H1 (cell line): ENCODE data around the gene RNASE7. TPM values are rescaled to one million over a fixed set of nuclear protein-coding genes. Genes with fewer than 3 reads are reported as not detected.
A peak's percentile ranks its signal among the peaks of the same experiment; 100 is the strongest.

ENCODE experiments used
- CTCF ChIA-PET: fragments of 300-600 bp; sonication (Branson Sonifier 250); formaldehyde crosslinking; loops from one replicate; lab custom pipeline; 2021; ENCODE audit not compliant: partially characterized antibody; lab: Charles Lee
- POLR2A ChIA-PET: fragments of 300-600 bp; sonication (Branson Sonifier 250); formaldehyde crosslinking; loops from one replicate; lab custom pipeline; 2021; ENCODE audit warnings: inconsistent platforms; ENCODE audit not compliant: partially characterized antibody; lab: Charles Lee
- DNase-seq, 2 experiments: peaks; one replicate each; pipeline versions ENCODE4 v3.0.0 to v3.0.0-alpha.2; 2010 to 2022; ENCODE audit warnings: low spot score in 2 of 2, low read depth in 1 of 2, mixed read lengths in 1 of 2
- FAIRE-seq: peaks from 2 replicates; lab custom pipeline; 2011; peaks lifted over from hg19 to GRCh38; lab: Jason Lieb, UNC
- H2AFZ ChIP-seq: 2 replicates; pipeline ENCODE4 v1.8.1; 2012; ENCODE audit warnings: low read length, inconsistent platforms
- H2AK5ac ChIP-seq: 2 replicates; pipeline ENCODE4 v1.6.1; 2013; ENCODE audit warnings: low read depth, low read length
- H2BK120ac ChIP-seq: replicated peaks from 2 replicates; pipeline ENCODE3; 2013; ENCODE audit warnings: low read depth, low read length, inconsistent platforms
- H2BK12ac ChIP-seq: 2 replicates; pipeline ENCODE4 v1.6.1; 2013; ENCODE audit warnings: low read depth, low read length
- H2BK15ac ChIP-seq: 2 replicates; pipeline ENCODE4 v1.6.1; 2013; ENCODE audit warnings: low read length
- H2BK20ac ChIP-seq: 2 replicates; pipeline ENCODE4 v1.6.1; 2013; ENCODE audit warnings: low read length
- H2BK5ac ChIP-seq: 2 replicates; pipeline ENCODE4 v1.6.1; 2013; ENCODE audit warnings: low read depth, low read length
- H3K14ac ChIP-seq: 2 replicates; pipeline ENCODE4 v1.6.1; 2013; ENCODE audit warnings: inconsistent platforms; ENCODE audit not compliant: insufficient read length
- H3K18ac ChIP-seq: 2 replicates; pipeline ENCODE4 v1.6.1; 2013; ENCODE audit warnings: low read length; ENCODE audit errors: extremely low read depth
- H3K23ac ChIP-seq: 2 replicates; pipeline ENCODE4 v1.6.1; 2013; ENCODE audit warnings: inconsistent platforms; ENCODE audit not compliant: insufficient read length
- H3K23me2 ChIP-seq: 2 replicates; pipeline ENCODE4 v1.6.1; 2013; ENCODE audit warnings: low read depth, low read length
- H3K27ac ChIP-seq: 2 replicates; pipeline ENCODE4 v1.6.1; 2011; ENCODE audit warnings: low read depth, low read length, inconsistent platforms
- H3K27me3 ChIP-seq, 4 experiments: replicated peaks in 1 of 4; 1 replicate in 1 of 4; 2 replicates in 3 of 4; pipeline versions ENCODE4 v1.6.1 to v1.8.1; 2011 to 2013; ENCODE audit warnings: low read length in 3 of 4, mild to moderate bottlenecking in 3 of 4, inconsistent platforms in 2 of 4, mixed read lengths in 2 of 4, moderate library complexity in 1 of 4; ENCODE audit not compliant: control insufficient read depth in 3 of 4, insufficient read depth in 3 of 4; ENCODE audit errors: extremely low read depth in 1 of 4
- H3K36me3 ChIP-seq, 4 experiments: 2 replicates each; pipeline versions ENCODE4 v1.6.1 to v1.8.1; 2011 to 2013; ENCODE audit warnings: mild to moderate bottlenecking in 4 of 4, low read length in 3 of 4, moderate library complexity in 2 of 4, control low read depth in 1 of 4, inconsistent platforms in 1 of 4; ENCODE audit not compliant: insufficient read depth in 4 of 4, control insufficient read depth in 2 of 4
- H3K4ac ChIP-seq: replicated peaks from 2 replicates; pipeline ENCODE3; 2013; ENCODE audit warnings: low read length, low read depth, mixed read lengths, inconsistent platforms; ENCODE audit not compliant: insufficient read length
- H3K4me1 ChIP-seq, 4 experiments: replicated peaks in 1 of 4; 1 replicate in 1 of 4; 2 replicates in 3 of 4; pipeline versions ENCODE4 v1.6.1 to v1.8.1; 2011 to 2013; ENCODE audit warnings: low read length in 3 of 4, inconsistent platforms in 2 of 4, mixed read lengths in 1 of 4; ENCODE audit not compliant: insufficient read depth in 4 of 4, control insufficient read depth in 3 of 4
- H3K4me2 ChIP-seq, 2 experiments: 2 replicates each; pipeline versions ENCODE4 v1.6.1 to v1.8.1; 2011 to 2013; ENCODE audit warnings: low read depth in 2 of 2, low read length in 2 of 2, control low read depth in 1 of 2, inconsistent platforms in 1 of 2, mild to moderate bottlenecking in 1 of 2; ENCODE audit not compliant: insufficient read depth in 1 of 2
- H3K4me3 ChIP-seq, 4 experiments: fragments of 200-600, 300-600 bp in 1 of 4; sonication (generic), shearing (Covaris generic), sonication (Bioruptor Twin) in 1 of 4; 2 replicates each; pipeline versions ENCODE4 v1.5.1 to v1.8.1; 2011 to 2016; ENCODE audit warnings: low read length in 4 of 4, low read depth in 3 of 4, control low read depth in 2 of 4, inconsistent platforms in 2 of 4, mild to moderate bottlenecking in 2 of 4, mixed read lengths in 1 of 4, moderate library complexity in 1 of 4; ENCODE audit not compliant: insufficient read depth in 2 of 4; ENCODE audit errors: extremely low read depth in 1 of 4
- H3K56ac ChIP-seq: replicated peaks from 2 replicates; pipeline ENCODE3; 2013; ENCODE audit warnings: low read depth, mild to moderate bottlenecking, mixed read lengths, low read length, inconsistent platforms; ENCODE audit not compliant: insufficient read length
- H3K79me1 ChIP-seq: 2 replicates; pipeline ENCODE4 v1.6.1; 2013; ENCODE audit warnings: low read depth, low read length, control low read depth
- H3K79me2 ChIP-seq, 2 experiments: 2 replicates each; pipeline versions ENCODE4 v1.6.1 to v1.8.1; 2012 to 2013; ENCODE audit warnings: low read length in 2 of 2, mild to moderate bottlenecking in 2 of 2, inconsistent platforms in 1 of 2; ENCODE audit not compliant: insufficient read depth in 2 of 2, control insufficient read depth in 1 of 2
- H3K9ac ChIP-seq, 4 experiments: replicated peaks in 1 of 4; 1 replicate in 1 of 4; 2 replicates in 3 of 4; pipeline versions ENCODE4 v1.6.1 to v1.8.1; 2011 to 2013; ENCODE audit warnings: low read depth in 3 of 4, low read length in 3 of 4, control low read depth in 2 of 4, mild to moderate bottlenecking in 2 of 4, moderate library complexity in 2 of 4, inconsistent platforms in 1 of 4; ENCODE audit errors: extremely low read depth in 1 of 4
- H3K9me3 ChIP-seq, 2 experiments: 2 replicates each; pipeline versions ENCODE4 v1.6.1 to v1.8.1; 2012 to 2013; ENCODE audit warnings: mild to moderate bottlenecking in 2 of 2, moderate library complexity in 2 of 2, control low read depth in 1 of 2, inconsistent platforms in 1 of 2, low read depth in 1 of 2, low read length in 1 of 2, mixed read lengths in 1 of 2; ENCODE audit not compliant: insufficient read depth in 2 of 2
- H4K20me1 ChIP-seq, 2 experiments: replicated peaks in 1 of 2; 2 replicates each; pipeline versions ENCODE3 to v1.8.1; 2011 to 2013; ENCODE audit warnings: inconsistent platforms in 2 of 2, low read length in 2 of 2, mild to moderate bottlenecking in 1 of 2; ENCODE audit not compliant: insufficient read depth in 2 of 2, control insufficient read depth in 1 of 2
- H4K5ac ChIP-seq: 2 replicates; pipeline ENCODE4 v1.6.1; 2013; ENCODE audit warnings: low read length, low read depth, mixed read lengths, inconsistent platforms; ENCODE audit not compliant: insufficient read length
- H4K8ac ChIP-seq: 2 replicates; pipeline ENCODE4 v1.8.0; 2013; ENCODE audit warnings: mild to moderate bottlenecking, moderate library complexity, low read length, inconsistent platforms; ENCODE audit not compliant: insufficient read depth; ENCODE audit errors: extremely low read depth
- H4K91ac ChIP-seq: replicated peaks from 2 replicates; pipeline ENCODE3; 2013; ENCODE audit warnings: low read length, mixed read lengths, inconsistent platforms; ENCODE audit not compliant: insufficient read length
- ASH2L ChIP-seq: fragments of 200-600, 300-600 bp; sonication (generic); IDR thresholded peaks from one replicate; pipeline ENCODE4 v1.7.1; 2017; ENCODE audit warnings: low read length
- ATF3 ChIP-seq: IDR thresholded peaks from 2 replicates; pipeline ENCODE4 v1.6.1; 2011; ENCODE audit warnings: low read depth, mild to moderate bottlenecking, low read length; ENCODE audit not compliant: insufficient read depth
- BACH1 ChIP-seq: IDR thresholded peaks from 2 replicates; pipeline ENCODE4 v1.6.1; 2012; ENCODE audit warnings: low read length, improper control_type of control experiment
- CBX8 ChIP-seq: fragments of 300-800, 300-1000 bp; sonication (generic); IDR thresholded peaks from 2 replicates; pipeline ENCODE4 v1.7.1; 2016; ENCODE audit warnings: low read depth, low read length, borderline replicate concordance
- CHD1 ChIP-seq: IDR thresholded peaks from 2 replicates; pipeline ENCODE4 v1.6.1; 2012; ENCODE audit warnings: low read depth, low read length, improper control_type of control experiment
- CHD2 ChIP-seq: IDR thresholded peaks from 2 replicates; pipeline ENCODE4 v1.6.1; 2012; ENCODE audit warnings: low read length, improper control_type of control experiment
- EP300 ChIP-seq, 2 experiments: IDR thresholded peaks; 1 replicate in 1 of 2; 2 replicates in 1 of 2; pipeline ENCODE4 v1.6.1; 2011 to 2012; ENCODE audit warnings: low read depth in 2 of 2, low read length in 2 of 2, mild to moderate bottlenecking in 2 of 2, borderline replicate concordance in 1 of 2, inconsistent platforms in 1 of 2, moderate library complexity in 1 of 2
- GABPA ChIP-seq: IDR thresholded peaks from 2 replicates; pipeline ENCODE4 v1.6.1; 2011; ENCODE audit warnings: mild to moderate bottlenecking, low read length, moderate library complexity, borderline replicate concordance; ENCODE audit not compliant: insufficient read depth
- RNF2 ChIP-seq: fragments of 200-900, 300-1000 bp; sonication (generic); IDR thresholded peaks from 2 replicates; pipeline ENCODE4 v1.7.1; 2016; ENCODE audit warnings: borderline replicate concordance, low read depth, mild to moderate bottlenecking, antibody characterized with exemption, low read length; ENCODE audit not compliant: poor library complexity, severe bottlenecking; ENCODE audit errors: missing control alignments
- TBP ChIP-seq: IDR thresholded peaks from 2 replicates; pipeline ENCODE4 v1.6.1; 2011; ENCODE audit warnings: low read depth, low read length, improper control_type of control experiment
- TEAD4 ChIP-seq: IDR thresholded peaks from 2 replicates; pipeline ENCODE4 v1.6.1; 2012; ENCODE audit warnings: low read depth, low read length, inconsistent platforms, mixed read lengths
- WGBS, 2 experiments: shearing (Covaris generic) in 1 of 2; methylation state at CpG; one replicate each; pipeline versions ENCODE4 v1.1.6 to v1.1.7; 2013 to 2015; ENCODE audit warnings: low lambda C conversion rate in 2 of 2, mixed read lengths in 2 of 2, inconsistent platforms in 1 of 2, low coverage in 1 of 2, missing lambda C conversion rate in 1 of 2; ENCODE audit not compliant: insufficient replicate concordance in 2 of 2, insufficient coverage in 1 of 2, insufficient read length in 1 of 2; ENCODE audit errors: extremely low coverage in 1 of 2, missing lambda C conversion rate in 1 of 2; 5-methylcytosine and 5-hydroxymethylcytosine counted together
- polyA plus RNA-seq, 7 experiments: library from polyadenylated mRNA; depleted of rRNA in 3 of 7; stranded (reverse) in 5 of 7; unstranded in 2 of 7; fragments of >200 nt in 5 of 7; fragments of 200-250 nt in 2 of 7; gene quantifications; 1 replicate in 5 of 7; 2 replicates in 1 of 7; 4 replicates in 1 of 7; pipeline versions ENCODE4 v1.2.1 to v1.2.3, GENCODE V29; 2011 to 2013; ENCODE audit warnings: missing spikeins in 2 of 7, mixed read lengths in 2 of 7
- total RNA-seq: library from RNA; stranded (reverse); fragmentation: NEBNext Ultra II Directional; extraction: Animal tissue kit (Norgen Biotek cat#: 25700); gene quantifications from 2 replicates; pipeline ENCODE4 v1.2.1, GENCODE V29; 2021

Gene RNASE7
- total and polyA plus RNA-seq, 2 of the 8 experiments (the other 6 are each of a cell fraction or from before 2014, with no cell fraction given), result not detected

- H3K14ac ChIP-seq, result no peak within 1 kb of the TSS
- H4K5ac ChIP-seq, result peak within 1 kb of the TSS; percentile 80
- no peaks in the 10 kb centered on the region for H3K9me3 ChIP-seq
- H2BK20ac ChIP-seq, result 0 out of 2 replicates have a peak within 1 kb of the TSS, but pooled peaks have one; percentile 48
- POLR2A ChIA-PET, result interaction anchor here (0.7 to 12.4 kb wide), 21 partner anchors 8 to 197 kb away, joined by 3 to 245 read pairs (median 5); partner anchors contain the start of genes NDRG2, TMEM253 and ZNF219
- peak within 1 kb of the TSS; percentile 85 for H4K8ac ChIP-seq
- CTCF ChIA-PET, result interaction anchor here (0.6 to 6.6 kb wide), 24 partner anchors 7 to 786 kb away, joined by 3 to 110 read pairs (median 6); partner anchors contain the start of genes NDRG2 and TMEM253
- DNase-seq (no peak), FAIRE-seq (no peak)
- peak within 1 kb of the TSS; percentile 97 for H3K18ac ChIP-seq
- H3K27me3 ChIP-seq, result peaks cover 0 to 4% (median 0%) of the 10 kb centered on the region in 4 experiments; a peak in 3 of 7 replicates
- peaks cover 10 to 15% (median 14%) of the 10 kb centered on the region in 4 experiments; a peak in 7 of 8 replicates for H3K36me3 ChIP-seq
- peak within 1 kb of the TSS; percentile 66 to 76 (median 72) for H3K9ac ChIP-seq
- no peaks in the 10 kb centered on the region for H3K79me1 ChIP-seq
- H3K79me2 ChIP-seq, result peaks cover 0 to 13% of the 10 kb centered on the region in 2 experiments; a peak in 2 of 4 replicates
- H2BK15ac ChIP-seq, result no peak within 1 kb of the TSS; the same call in 1 of the 2 replicates
- peak within 1 kb of the TSS; percentile 52 to 98 (median 82) for H3K4me3 ChIP-seq
- peaks cover 25% of the 10 kb centered on the region; the same call in 1 of the 2 replicates for H3K23me2 ChIP-seq
- peak within 1 kb of the TSS; percentile 95; the same call in 1 of the 2 replicates for H2BK5ac ChIP-seq
- H3K4ac ChIP-seq, result peak within 1 kb of the TSS; percentile 88
- H3K56ac ChIP-seq, result peak within 1 kb of the TSS; percentile 84
- H2BK120ac ChIP-seq, result peak within 1 kb of the TSS; percentile 91
- H2AFZ ChIP-seq, result 0 out of 2 replicates have a peak within 1 kb of the TSS, but pooled peaks have one; percentile 1
- H4K20me1 ChIP-seq, result peaks cover 2% of the 10 kb centered on the region in 2 experiments
- peak within 1 kb of the TSS; percentile 92; the same call in 1 of the 2 replicates for H2BK12ac ChIP-seq
- WGBS, 2 experiments, result 7% methylated on average over 3 of the region's 63 CpGs; no CpG with 5 or more reads in 1 of the 2 experiments
- H2AK5ac ChIP-seq, result no peak within 1 kb of the TSS; the same call in 1 of the 2 replicates
- H4K91ac ChIP-seq, result peak within 1 kb of the TSS; percentile 93
- H3K4me1 ChIP-seq, result peaks cover 3 to 14% (median 8%) of the 10 kb centered on the region in 4 experiments
- H3K4me2 ChIP-seq, result peak within 1 kb of the TSS; percentile 94 to 96
- peak within 1 kb of the TSS; percentile 52 for H3K23ac ChIP-seq
- peak within 1 kb of the TSS; percentile 74 for H3K27ac ChIP-seq
- TF ChIP-seq BACH1 (no peak), GABPA (no peak), CBX8 (no peak), ASH2L (no peak), CHD1 (no peak), CHD2 (no peak), EP300 (IDR thresholded peaks at IDR 0.05; ENCODE audit: borderline replicate concordance in 1 of 2, low read depth in 2 of 2, low read length in 2 of 2) (no peak), TEAD4 (no peak), ATF3 (no peak), RNF2 (no peak), TBP (no peak)
These were observed 28.0 kb downstream of the RNASE7 start, which contains the start of gene ARHGEF40 for GRCh38 chr14:21070083-21070609. Gene ARHGEF40 (plus strand): TSS chr14:21070304. CDS start chr14:21070397, 93 bp downstream.
